MCF 10A (cell line): ENCODE data around the gene LUZP1. TPM values are rescaled to one million over a fixed set of nuclear protein-coding genes. Genes with fewer than 3 reads are reported as not detected.

ENCODE experiments used
- BruUV-seq: library from RNA; stranded (reverse); fragments of 400-500 nt; replicated peaks from 2 replicates; lab custom pipeline; 2021; lab: Mats Ljungman, UMichigan
- CTCF ChIA-PET: fragments of 300-600 bp; sonication (Branson Sonifier 250); formaldehyde crosslinking; extraction: SDS; loops from one replicate; lab custom pipeline; 2021; ENCODE audit warnings: antibody characterized with exemption, inconsistent platforms; lab: Yijun Ruan, JAX
- POLR2A ChIA-PET: fragments of 300-600, 350-650 bp; sonication (Branson Sonifier 250); formaldehyde crosslinking; extraction: SDS; loops from one replicate; lab custom pipeline; 2020; ENCODE audit warnings: antibody characterized with exemption, inconsistent platforms; lab: Yijun Ruan, JAX
- DNase-seq: peaks from one replicate; pipeline ENCODE4 v3.0.0-alpha.2; 2018; ENCODE audit not compliant: unreplicated experiment
- H3K27ac Mint-ChIP-seq: one replicate; pipeline ENCODE4 v1.8.0; 2022; ENCODE audit warnings: mild to moderate bottlenecking, low read depth, mixed read lengths; ENCODE audit not compliant: unreplicated experiment
- H3K27me3 Mint-ChIP-seq: one replicate; pipeline ENCODE4 v1.8.0; 2022; ENCODE audit warnings: mixed read lengths; ENCODE audit not compliant: insufficient read depth, unreplicated experiment
- H3K36me3 Mint-ChIP-seq: one replicate; pipeline ENCODE4 v1.8.0; 2022; ENCODE audit warnings: mild to moderate bottlenecking, moderate library complexity, mixed read lengths; ENCODE audit not compliant: insufficient read depth, unreplicated experiment
- H3K4me1 Mint-ChIP-seq: one replicate; pipeline ENCODE4 v1.8.0; 2022; ENCODE audit warnings: mixed read lengths; ENCODE audit not compliant: insufficient read depth, unreplicated experiment
- H3K4me3 Mint-ChIP-seq: one replicate; pipeline ENCODE4 v1.8.0; 2022; ENCODE audit warnings: mild to moderate bottlenecking, moderate library complexity, mixed read lengths; ENCODE audit not compliant: unreplicated experiment
- H3K9me3 Mint-ChIP-seq: one replicate; pipeline ENCODE4 v1.8.0; 2022; ENCODE audit warnings: mixed read lengths; ENCODE audit not compliant: unreplicated experiment
- CTCF ChIP-seq: fragments of 200-600 bp; IDR thresholded peaks from one replicate; pipeline ENCODE4 v1.8.0; 2022; ENCODE audit warnings: antibody characterized with exemption, mild to moderate bottlenecking; ENCODE audit not compliant: unreplicated experiment
- intact Hi-C: fragments of 100-400 bp; cut with micrococcal nuclease; formaldehyde crosslinking; loops from 2 replicates; pipeline ENCODE4 v1.14.1; 2022
- total RNA-seq: library from RNA; stranded (reverse); gene quantifications from 2 replicates; pipeline ENCODE4 v1.2.3, GENCODE V29; 2022

The LUZP1 gene
- total RNA-seq, 1 experiment from 2014 or later = 37.2 TPM

- no TSS peak for BruUV-seq
- ChIA-PET CTCF (no interaction called here), POLR2A (interaction anchor here (0.9 kb wide), 2 partner anchors 31 to 67 kb away, joined by 3 read pairs; no protein-coding TSS in a partner anchor)
- Mint-ChIP-seq H3K4me3 (no peak overlapping the region), H3K36me3 (peaks cover 45% of the 10 kb centered on the region), H3K9me3 (no peaks in the 10 kb centered on the region), H3K27ac (no peak overlapping the region), H3K4me1 (peaks cover 7% of the 10 kb centered on the region), H3K27me3 (no peaks in the 10 kb centered on the region)
- DNase-seq = no peak
- intact Hi-C loops = no loop called here
- TF ChIP-seq CTCF = no peak
Observed at GRCh38 chr1:23051290-23051909, 117.3 kb downstream of the LUZP1 start.

GRCh38 chr1:23050201-23050600 is 118.5 kb downstream of the LUZP1 start:
- ChIA-PET POLR2A (interaction anchor here (0.9 kb wide), 1 partner anchor 22 kb away, joined by 4 read pairs; no protein-coding TSS in a partner anchor), CTCF (no interaction called here)
- Mint-ChIP-seq H3K4me1 (peaks cover 12% of the 10 kb centered on the region), H3K9me3 (no peaks in the 10 kb centered on the region), H3K4me3 (no peak overlapping the region), H3K27me3 (no peaks in the 10 kb centered on the region), H3K27ac (no peak overlapping the region), H3K36me3 (peaks cover 45% of the 10 kb centered on the region)
- no TSS peak for BruUV-seq
- DNase-seq = no peak
- intact Hi-C loops = no loop called here
- no peak for TF ChIP-seq CTCF

- Mint-ChIP-seq H3K27ac (no peak overlapping the region), H3K36me3 (peaks cover 15% of the 10 kb centered on the region), H3K9me3 (no peaks in the 10 kb centered on the region), H3K4me3 (no peak overlapping the region), H3K4me1 (peaks cover 19% of the 10 kb centered on the region), H3K27me3 (no peaks in the 10 kb centered on the region)
- no TSS peak for BruUV-seq
- ChIA-PET POLR2A (interaction anchor here (0.5 to 2.0 kb wide), 4 partner anchors 24 to 125 kb away, joined by 3 to 18 read pairs (median 3); partner anchors contain the start of gene KDM1A), CTCF (interaction anchor here (0.7 to 1.1 kb wide), 2 partner anchors 129 to 141 kb away, joined by 3 to 4 read pairs; no protein-coding TSS in a partner anchor)
- intact Hi-C loops = no loop called here
- TF ChIP-seq CTCF = no peak
- DNase-seq = peak; percentile 18
Observed at GRCh38 chr1:23044035-23044434, 124.6 kb downstream of the LUZP1 start.

- no peak for DNase-seq
- no peak overlapping the region for H3K4me3 Mint-ChIP-seq
- CTCF ChIA-PET = interaction anchor here (0.7 kb wide), 1 partner anchor 139 kb away, joined by 3 read pairs; no protein-coding TSS in a partner anchor
- H3K4me1 Mint-ChIP-seq = peaks cover 23% of the 10 kb centered on the region
- H3K36me3 Mint-ChIP-seq = peaks cover 15% of the 10 kb centered on the region
- H3K27ac Mint-ChIP-seq = no peak overlapping the region
- POLR2A ChIA-PET = interaction anchor here (0.5 to 1.9 kb wide), 2 partner anchors 19 to 20 kb away, joined by 3 to 7 read pairs; partner anchors contain the start of gene KDM1A
- no peaks in the 10 kb centered on the region for H3K9me3 Mint-ChIP-seq
- no TSS peak for BruUV-seq
- no peak for TF ChIP-seq CTCF
- H3K27me3 Mint-ChIP-seq = no peaks in the 10 kb centered on the region
- intact Hi-C loops = no loop called here
Observed at GRCh38 chr1:23040509-23040908, 128.1 kb downstream of the LUZP1 start.
